GM21526 (cell line): ENCODE results near the gene PDHB.
A peak's percentile ranks its signal among the peaks of the same experiment; 100 is the strongest.

Experiments used
- ATAC-seq: cut with Tn5 transposase; IDR thresholded peaks from one replicate; pipeline ENCODE4 v1.9.1; 2021; ENCODE audit warnings: moderate library complexity; ENCODE audit not compliant: unreplicated experiment, low FRiP score

The PDHB gene

GRCh38 chr3:58433400-58434167 is at the start of gene PDHB:
PDHB (minus strand) TSS chr3:58433832; CDS start chr3:58433809, 23 bp downstream.
- ATAC-seq = peak; percentile 94

GRCh38 chr3:58482917-58483636 is 49.4 kb upstream of the PDHB start:
- no peak for ATAC-seq

DNA sequence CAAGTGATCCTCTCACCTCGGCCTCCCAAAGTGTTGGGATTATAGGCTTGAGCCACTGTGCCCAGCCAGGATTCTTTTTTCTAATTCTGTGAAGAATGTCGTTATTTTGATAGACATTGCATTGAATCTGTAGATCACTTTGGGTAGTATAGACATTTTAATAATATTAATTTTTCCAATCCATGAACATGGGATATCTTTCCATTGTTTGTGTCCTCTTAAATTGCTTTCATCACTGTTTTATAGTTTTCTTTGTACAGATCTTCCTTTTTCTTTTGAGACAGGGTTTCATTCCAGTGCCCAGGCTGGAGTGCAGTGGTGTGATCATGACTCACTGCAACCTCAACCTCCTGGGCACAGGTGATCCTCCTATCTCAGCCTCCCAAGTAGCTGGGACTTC is 46.7 kb upstream of the PDHB start:
- no peak for ATAC-seq

DNA sequence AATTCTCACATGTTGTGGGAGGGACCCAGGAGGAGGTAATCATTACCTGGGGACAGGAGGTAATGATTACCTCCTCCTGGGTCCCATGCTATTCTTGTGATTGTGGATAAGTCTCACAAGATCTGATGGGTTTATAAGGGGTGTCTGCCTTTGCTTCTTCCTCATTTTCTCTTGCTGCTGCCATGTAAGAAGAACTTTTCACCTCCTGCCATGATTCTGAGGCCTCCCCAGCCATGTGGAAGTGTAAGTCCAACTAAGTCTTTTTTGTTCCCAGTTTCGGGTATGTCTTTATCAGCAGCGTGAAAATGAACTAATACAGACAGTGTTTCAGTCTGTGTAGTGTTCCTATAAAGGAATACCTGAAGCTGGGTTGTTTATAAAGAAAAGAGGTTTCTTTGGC is 45.1 kb upstream of the PDHB start:
- no peak for ATAC-seq

DNA sequence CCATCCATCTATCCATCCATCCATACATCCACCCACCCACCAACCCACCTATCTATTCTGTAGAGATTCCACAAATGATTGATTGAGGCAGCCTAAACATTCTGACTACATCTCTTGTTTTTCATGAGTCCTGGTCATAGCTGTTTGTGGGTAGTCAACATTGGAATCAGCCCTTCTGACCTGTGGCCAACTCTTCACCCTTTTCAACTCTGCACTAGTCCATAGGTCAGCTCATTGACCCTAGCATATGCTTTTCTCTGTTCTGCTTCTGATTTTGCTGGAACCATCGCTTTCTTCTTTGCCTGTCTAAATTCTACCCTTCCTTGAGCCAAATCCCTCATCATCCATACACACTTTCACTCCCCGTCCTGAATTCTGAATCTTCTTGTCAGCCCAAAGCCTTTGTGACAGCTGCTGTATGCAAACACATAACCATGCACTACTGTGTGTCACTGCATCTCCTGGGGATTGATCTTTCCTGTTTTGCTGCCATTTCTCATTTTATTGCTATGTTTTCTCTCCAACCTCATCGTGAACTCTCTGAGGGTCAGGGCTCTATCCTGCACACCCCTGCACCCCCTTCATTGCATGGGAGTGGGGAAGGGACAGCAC is 41.4 kb upstream of the PDHB start:
- ATAC-seq = no peak

DNA sequence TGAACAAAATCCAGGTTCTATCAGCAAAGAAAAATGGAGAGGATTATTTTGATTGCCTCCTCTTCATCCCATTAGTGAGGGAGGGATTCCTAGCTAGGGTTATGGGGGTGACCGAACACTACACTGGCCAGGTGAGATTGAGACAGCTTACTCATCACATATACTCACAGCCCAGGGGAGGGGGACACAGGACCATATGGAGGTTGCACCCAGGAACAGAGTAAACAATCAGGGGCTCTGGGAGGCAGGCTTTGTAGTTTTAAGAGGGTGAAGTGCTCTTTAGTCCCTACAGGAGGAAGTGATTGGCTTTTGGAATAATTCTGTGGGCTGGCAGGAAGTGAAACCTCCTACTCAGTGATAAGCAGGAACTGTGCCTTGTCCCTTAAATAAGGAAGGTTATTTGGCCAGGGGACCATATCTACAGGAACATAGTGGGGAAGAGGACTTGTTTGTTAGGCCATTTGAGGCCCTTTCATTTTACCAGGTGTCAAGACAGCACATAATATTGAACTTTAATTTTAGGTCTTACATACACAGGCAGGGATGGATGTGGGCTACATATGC is 40.8 kb upstream of the PDHB start:
- ATAC-seq = no peak

- ATAC-seq = no peak
Observed at GRCh38 chr3:58473275-58473674, 39.6 kb upstream of the PDHB start.

DNA sequence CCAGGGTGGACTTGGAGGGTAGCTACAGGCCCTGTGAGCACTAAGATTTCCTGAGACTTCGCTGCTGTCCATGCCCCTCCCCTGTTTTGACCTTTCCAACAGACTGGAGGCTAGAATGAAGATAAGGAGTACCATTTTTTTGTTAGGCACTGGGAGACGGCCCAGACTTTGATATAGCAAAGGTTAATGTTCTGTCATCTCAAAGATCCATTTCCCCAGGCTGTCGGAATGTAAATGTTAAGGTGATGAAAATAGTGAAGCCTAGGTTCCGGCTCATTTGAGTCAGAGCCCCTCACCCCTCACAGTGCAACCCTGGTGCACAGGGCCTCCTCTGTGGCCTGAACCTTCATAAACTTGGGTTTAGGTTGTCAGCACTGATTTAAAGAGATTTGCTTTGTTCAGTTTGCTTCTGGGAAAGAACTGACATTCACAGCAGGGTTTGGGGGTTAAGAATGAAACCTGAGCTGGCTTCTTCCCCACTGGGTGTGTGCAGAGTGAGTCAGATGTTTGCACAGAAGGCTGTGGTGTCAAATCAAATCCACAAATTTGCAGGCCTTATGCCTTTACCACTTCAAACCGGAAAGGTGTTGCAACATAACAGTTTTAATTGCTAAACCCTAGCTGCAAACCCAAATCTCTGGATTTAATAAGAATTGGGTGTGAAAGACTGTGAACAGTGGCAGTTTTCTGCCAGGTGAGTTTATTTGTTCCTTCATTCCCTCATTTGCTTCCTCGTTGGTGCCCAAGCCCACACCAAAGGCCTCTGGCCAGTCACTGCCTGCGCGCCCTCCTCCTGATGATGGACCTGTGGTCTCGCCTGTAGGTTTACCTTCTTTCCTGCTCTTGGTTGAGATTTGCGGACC is 37.6 kb upstream of the PDHB start:
- no peak for ATAC-seq

DNA sequence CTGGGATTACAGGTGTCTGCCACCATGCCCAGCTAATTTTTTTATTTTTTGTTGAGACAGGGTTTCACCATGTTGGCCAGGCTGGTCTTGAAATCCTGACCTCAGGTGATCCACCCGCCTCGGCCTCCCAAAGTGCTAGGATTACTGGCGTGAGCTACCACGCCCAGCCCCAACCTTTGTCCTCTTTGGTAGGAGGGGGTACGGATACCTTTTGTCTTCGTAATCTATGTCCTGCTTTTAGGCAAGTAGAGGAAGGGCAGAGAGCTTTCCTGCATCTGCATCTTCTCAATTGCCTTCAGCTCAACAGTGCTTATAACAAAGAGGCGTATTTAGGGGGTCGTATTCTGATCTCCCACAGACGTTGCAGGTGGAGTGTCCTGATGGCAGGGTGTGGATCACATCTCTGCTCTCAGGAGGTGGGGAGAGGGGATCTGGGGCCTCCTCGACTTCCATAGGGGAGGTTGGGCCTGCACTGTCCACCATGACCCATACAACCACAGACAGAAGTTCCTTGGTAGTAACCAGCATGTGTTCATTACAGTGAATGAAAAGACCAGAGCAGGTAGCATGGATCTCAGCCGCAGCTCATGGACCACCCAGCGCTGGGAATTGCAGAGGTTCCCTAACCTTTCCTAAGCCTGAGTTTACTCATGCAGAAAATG is 36.9 kb upstream of the PDHB start:
- ATAC-seq = no peak

- no peak for ATAC-seq
Observed at GRCh38 chr3:58469096-58469495, 35.5 kb upstream of the PDHB start.

GRCh38 chr3:58466899-58467563 is 33.4 kb upstream of the PDHB start:
- no peak for ATAC-seq

DNA sequence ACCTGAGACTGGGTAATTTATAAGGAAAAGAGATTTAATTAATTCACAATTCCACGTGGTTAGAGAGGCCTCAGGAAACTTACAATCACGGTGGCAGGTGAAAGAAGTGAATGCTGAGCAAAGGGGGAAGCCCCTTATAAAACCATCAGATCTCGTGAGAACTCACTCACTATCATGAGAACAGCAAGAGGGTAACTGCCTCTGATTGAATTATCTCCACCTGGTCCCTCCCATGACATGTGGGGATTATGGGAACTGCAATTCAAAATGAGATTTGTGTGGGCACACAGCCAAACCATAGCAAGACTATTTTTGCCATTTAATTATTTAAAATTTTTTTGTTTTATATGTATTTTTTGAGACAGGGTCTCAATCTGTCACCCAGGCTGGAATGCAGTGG is 31.2 kb upstream of the PDHB start:
- no peak for ATAC-seq

DNA sequence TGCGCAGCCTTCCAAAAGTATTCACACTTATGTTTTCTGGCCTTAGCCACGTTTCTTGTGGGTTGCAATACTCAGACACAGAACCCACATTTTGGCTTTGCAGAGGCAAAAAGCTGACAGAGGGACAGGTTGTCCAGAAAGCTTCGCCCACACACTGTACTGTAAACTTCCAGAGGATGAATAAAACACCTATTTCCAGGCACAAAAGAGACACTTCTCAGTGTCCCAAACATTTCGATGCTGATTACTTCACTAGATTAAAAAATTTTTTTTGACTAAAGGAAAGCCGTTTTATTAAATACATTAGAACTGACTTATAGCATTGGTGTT is 30.3 kb upstream of the PDHB start:
- no peak for ATAC-seq

GRCh38 chr3:58463181-58463941 is 29.7 kb upstream of the PDHB start:
- no peak for ATAC-seq

GRCh38 chr3:58462829-58463180 is 29.2 kb upstream of the PDHB start:
- no peak for ATAC-seq

DNA sequence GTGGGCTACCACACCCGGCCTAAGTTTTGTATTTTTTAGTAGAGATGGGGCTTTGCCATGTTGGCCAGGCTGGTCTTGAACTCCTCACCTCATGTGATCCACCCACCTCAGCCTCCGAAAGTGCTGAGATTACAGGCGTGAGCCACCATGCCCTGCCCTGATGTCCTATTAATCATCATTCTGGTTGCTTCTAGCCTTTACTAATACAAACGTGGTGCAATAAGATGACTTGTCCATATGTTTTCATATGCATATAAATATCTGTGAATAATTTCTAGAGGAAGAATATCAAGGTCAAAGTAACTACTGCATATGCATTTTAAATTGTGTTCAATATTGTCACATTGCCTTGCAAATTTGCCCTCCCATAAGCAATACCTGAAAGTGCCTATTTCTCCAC is 25.5 kb upstream of the PDHB start:
- ATAC-seq = no peak

DNA sequence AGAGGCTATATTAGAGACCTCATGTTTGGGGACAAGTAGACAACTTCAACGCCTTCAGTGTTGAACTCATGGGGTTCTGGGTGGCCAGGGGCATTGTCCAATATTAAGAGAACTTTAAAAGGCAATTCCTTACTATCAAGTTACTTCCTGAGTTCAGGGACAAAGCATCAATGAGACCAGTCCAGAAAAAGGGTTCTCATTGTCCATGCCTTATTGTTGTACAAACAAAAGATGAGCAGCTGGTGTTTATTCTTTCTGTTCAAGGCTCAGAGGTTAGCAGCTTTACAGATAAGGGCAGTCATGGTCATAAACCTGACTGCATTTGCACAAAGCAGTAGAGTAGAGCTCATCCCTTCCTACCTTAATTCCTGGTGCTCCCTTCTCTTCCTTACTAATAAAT is 18.5 kb upstream of the PDHB start:
- ATAC-seq = no peak

DNA sequence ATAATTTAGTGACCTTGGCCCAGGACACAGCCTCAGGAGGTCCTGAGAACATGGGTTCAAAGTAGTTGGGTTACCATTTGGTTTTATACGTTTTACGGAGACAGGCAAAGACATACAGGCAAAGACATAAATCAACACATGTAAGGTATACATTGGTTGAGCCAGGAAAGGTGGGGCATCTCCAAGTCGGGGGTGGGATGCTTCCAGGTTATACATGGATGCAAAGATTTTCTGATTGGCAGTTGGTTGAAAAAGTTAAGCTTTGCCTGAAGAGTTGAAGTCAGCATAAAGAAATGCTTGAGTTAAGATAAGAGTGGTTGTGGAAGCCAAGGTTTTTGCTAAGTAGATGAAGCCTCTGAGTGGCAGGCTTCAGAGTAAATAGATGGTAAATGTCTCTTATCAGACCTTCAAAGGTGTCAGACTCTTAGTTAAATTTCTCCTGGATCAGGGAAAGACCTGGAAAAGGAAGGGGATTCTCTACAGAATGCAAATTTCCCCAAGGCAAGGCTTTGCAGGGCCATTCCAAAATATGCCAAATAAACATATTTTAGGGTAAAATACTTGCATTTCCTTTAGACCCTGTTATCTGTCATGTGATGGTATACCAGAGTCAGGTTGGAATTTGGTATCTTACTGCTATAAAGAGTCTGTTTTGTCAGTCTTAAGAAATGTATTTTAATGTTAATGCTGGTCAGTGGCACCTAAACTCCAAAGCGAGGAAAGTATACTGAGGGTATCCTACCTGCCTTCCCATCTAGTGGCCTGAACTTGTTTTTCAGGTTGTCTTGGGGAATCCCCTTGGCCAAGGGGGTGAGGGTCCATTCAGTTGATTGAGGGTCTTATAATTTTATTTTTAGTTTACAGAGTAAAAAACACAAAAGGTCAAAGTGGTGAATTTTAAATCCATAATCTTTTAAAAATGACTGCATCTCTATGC is 8.2 kb upstream of the PDHB start:
- no peak for ATAC-seq
